Measurements from ENCODE around the gene HAGH.
A peak's percentile ranks its signal among the peaks of the same experiment; 100 is the strongest.

HAGH gene

DNA sequence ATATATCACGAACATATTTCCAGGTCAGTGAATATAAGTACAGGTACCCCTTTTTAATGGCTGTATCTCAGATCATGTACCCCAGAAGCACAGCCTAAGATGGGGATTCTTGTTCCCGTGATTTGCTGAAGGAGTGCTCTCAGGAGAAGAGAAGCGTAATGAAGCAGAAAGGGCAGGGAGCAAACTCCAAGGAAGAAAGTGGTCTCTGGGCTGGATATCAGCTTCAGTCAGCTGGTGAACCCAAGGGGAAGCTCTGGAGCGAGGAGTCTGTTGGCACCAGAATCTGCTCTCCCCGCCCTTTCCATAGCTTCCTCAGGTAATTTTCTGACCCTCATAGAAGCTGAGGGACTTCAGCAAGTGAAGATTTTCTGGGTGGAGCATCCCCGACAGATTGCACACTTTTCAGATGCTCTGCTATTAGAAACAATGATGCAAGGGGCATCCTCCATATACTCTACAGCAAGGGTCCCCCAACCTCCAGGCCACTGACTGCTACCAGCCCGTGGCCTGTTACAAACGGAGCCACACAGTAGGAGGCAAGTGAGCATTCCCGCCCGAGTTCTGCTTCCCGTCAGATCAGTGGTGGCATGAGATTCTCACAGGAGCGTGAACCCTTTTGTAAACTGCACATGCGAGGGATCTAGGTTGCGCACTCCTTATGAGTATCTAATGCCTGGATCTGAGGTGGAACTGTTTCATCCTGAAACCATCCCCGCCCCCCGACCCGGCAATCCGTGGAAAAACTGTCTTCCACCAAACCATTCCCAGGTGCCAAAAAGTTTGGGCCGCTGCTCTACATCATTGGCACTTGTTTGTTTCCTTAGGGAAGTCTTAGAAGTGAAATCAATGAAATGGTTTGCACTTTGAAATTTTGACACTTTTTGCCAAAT, 4.8 kb upstream of the HAGH start:
- H3K9me3 ChIP-seq (ENCODE audit: control insufficient read depth, low read length): no peaks in the 10 kb centered on the region
- DNase-seq: no peak
- no peaks in the 10 kb centered on the region for H3K27me3 ChIP-seq (replicated peaks; ENCODE audit: control insufficient read depth, insufficient read depth, low read length, poor library complexity, severe bottlenecking)
- H3K4me3 ChIP-seq (ENCODE audit: insufficient read depth, low read depth, low read length, poor library complexity, severe bottlenecking): no peak overlapping the region
- H3K4me1 ChIP-seq (ENCODE audit: control insufficient read depth, insufficient read depth, low read length, poor library complexity, severe bottlenecking): peaks cover 6% of the 10 kb centered on the region
- no peak overlapping the region for H3K27ac ChIP-seq (ENCODE audit: insufficient read depth, low read length, poor library complexity, severe bottlenecking)
- no peaks in the 10 kb centered on the region for H3K36me3 ChIP-seq (ENCODE audit: control insufficient read depth, insufficient read depth, low read length)

DNA sequence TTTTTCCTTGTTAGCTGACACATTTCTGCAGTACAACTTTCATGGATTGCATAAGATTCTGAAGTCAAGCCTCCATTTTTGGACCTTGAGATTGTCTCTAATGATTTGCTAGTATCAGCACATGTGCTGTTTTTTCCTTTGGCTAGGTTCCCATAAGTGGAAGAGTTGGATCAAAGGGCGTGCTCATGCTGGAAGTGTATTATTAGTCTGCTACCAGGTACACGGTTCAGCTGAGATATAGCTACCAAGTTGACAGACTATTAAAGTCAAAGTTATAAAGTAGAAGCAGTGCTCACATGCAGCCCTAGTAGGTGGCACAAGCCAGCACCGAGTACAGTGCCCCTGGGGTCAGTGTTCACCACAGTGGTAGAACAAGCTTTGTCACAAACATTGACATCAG, 3.6 kb upstream of the HAGH start:
- H3K9me3 ChIP-seq (ENCODE audit: control insufficient read depth, low read length): no peaks in the 10 kb centered on the region
- no peaks in the 10 kb centered on the region for H3K27me3 ChIP-seq (replicated peaks; ENCODE audit: control insufficient read depth, insufficient read depth, low read length, poor library complexity, severe bottlenecking)
- no peaks in the 10 kb centered on the region for H3K36me3 ChIP-seq (ENCODE audit: control insufficient read depth, insufficient read depth, low read length)
- no peak overlapping the region for H3K4me3 ChIP-seq (ENCODE audit: insufficient read depth, low read depth, low read length, poor library complexity, severe bottlenecking)
- H3K4me1 ChIP-seq (ENCODE audit: control insufficient read depth, insufficient read depth, low read length, poor library complexity, severe bottlenecking): peaks cover 13% of the 10 kb centered on the region
- no peak overlapping the region for H3K27ac ChIP-seq (ENCODE audit: insufficient read depth, low read length, poor library complexity, severe bottlenecking)
- no peak for DNase-seq

DNA sequence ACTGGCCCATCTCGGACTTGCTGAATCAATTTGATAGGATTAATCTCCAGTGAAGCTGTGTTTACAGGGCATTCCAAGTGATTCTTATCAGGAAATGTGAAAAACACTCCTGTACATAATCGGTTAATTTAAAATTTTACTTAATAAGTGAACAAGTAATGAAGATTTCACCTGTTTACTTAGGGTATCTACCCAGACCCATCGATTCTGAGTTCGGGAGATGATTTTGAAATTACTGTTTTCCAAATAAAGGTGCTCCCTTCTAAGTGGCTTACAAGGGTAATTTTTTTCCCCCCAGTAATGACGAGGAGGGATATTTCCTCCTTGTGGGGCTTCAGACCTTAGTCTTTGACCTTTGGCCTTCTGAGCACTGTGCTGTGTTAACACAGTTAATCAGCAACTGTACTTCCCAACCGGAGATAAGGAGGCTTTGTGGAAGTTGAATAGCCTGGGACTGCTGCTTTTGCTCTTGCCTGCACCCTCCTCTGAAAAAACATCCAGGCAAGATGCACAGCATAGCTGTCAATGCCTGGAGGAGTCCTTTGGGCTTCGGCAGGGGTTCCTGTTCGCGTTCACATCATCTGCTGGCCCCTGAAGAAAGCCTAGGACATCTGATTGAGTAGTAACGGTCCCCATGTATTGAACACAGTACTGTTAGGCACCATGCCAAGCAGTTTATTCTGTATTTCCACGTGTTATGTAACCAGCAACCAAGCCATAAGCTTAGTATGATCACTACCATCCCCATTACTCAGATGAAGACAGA, 2.2 kb upstream of the HAGH start:
- no peak overlapping the region for H3K4me3 ChIP-seq (ENCODE audit: insufficient read depth, low read depth, low read length, poor library complexity, severe bottlenecking)
- no peak for DNase-seq
- peaks cover 18% of the 10 kb centered on the region for H3K4me1 ChIP-seq (ENCODE audit: control insufficient read depth, insufficient read depth, low read length, poor library complexity, severe bottlenecking)
- no peaks in the 10 kb centered on the region for H3K27me3 ChIP-seq (replicated peaks; ENCODE audit: control insufficient read depth, insufficient read depth, low read length, poor library complexity, severe bottlenecking)
- no peaks in the 10 kb centered on the region for H3K36me3 ChIP-seq (ENCODE audit: control insufficient read depth, insufficient read depth, low read length)
- no peaks in the 10 kb centered on the region for H3K9me3 ChIP-seq (ENCODE audit: control insufficient read depth, low read length)
- H3K27ac ChIP-seq (ENCODE audit: insufficient read depth, low read length, poor library complexity, severe bottlenecking): no peak overlapping the region

DNA sequence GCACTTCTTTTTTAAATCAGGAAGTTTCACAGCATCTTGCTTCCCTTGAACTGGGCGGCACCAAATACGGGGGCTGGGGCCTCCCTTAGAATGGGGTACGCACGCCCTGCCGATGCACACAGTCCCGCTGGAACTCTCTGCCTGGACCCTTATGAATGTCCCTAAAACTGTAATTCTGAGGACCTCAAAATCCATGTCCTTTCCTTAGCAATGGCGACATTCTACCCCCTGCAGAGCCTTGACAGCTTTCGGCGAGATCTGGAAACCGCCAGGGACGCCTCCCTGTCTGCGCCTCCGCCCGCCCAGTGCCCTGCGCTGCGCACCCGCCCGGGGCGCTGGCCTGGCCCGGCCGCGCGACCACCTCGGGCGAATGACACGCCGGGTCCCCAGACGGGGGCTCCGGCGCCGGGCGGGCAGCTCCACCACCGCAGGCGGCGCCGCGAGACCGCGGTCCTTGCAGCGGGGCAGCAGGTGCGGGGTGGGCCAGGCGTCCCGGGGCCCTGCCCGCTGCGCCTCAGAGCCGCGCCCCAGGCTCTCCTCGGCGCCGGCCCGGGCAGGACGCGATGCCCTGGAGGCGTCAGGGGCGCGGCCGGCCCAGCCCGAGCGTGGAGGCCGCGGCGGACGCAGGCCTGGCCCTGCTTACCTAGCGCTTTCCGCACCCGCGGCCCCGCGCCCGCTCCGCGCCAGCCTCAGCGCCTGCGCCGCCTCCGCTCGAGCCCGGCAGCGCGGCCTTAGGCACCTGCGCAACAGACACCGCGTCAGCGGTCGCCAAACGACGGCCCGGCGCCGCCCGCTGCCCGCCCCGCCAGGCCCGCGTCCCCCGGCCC, 548 bp downstream of the HAGH start:
- Histone ChIP-seq H3K4me3 (ENCODE audit: insufficient read depth, low read depth, low read length, poor library complexity, severe bottlenecking) (peak overlapping the region; percentile 56), H3K4me1 (ENCODE audit: control insufficient read depth, insufficient read depth, low read length, poor library complexity, severe bottlenecking) (peaks cover 21% of the 10 kb centered on the region), H3K27me3 (replicated peaks; ENCODE audit: control insufficient read depth, insufficient read depth, low read length, poor library complexity, severe bottlenecking) (no peaks in the 10 kb centered on the region), H3K27ac (ENCODE audit: insufficient read depth, low read length, poor library complexity, severe bottlenecking) (peak overlapping the region; percentile 77), H3K36me3 (ENCODE audit: control insufficient read depth, insufficient read depth, low read length) (peaks cover 16% of the 10 kb centered on the region), H3K9me3 (ENCODE audit: control insufficient read depth, low read length) (no peaks in the 10 kb centered on the region)
- DNase-seq: peak; percentile 22 to 67 (median 61)

DNA sequence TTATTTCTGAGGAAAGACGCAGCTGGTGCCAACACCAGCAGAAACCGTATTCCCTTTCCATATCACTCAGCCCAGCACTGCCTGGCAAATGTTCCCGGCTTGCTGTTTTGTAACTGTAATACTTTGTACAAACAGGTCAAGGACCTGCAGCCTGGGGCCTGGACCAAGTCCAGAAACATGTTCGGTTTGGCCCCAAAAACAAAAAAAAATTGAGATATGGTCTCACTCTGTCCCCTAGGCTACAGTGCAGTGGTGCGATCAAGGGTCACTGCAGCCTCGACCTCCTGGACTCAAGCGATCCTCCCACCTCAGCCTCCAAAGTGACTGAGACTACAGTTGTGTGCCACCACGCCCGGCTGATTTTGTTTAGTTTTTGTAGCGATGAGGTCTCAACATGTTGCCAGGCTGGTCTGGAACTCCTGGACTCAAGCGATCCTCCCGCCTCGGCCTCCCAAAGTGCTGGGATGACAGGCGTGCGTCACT, 1.2 kb downstream of the HAGH start:
- Histone ChIP-seq H3K9me3 (ENCODE audit: control insufficient read depth, low read length) (no peaks in the 10 kb centered on the region), H3K27me3 (replicated peaks; ENCODE audit: control insufficient read depth, insufficient read depth, low read length, poor library complexity, severe bottlenecking) (no peaks in the 10 kb centered on the region), H3K27ac (ENCODE audit: insufficient read depth, low read length, poor library complexity, severe bottlenecking) (peak overlapping the region; percentile 77), H3K36me3 (ENCODE audit: control insufficient read depth, insufficient read depth, low read length) (peaks cover 22% of the 10 kb centered on the region), H3K4me1 (ENCODE audit: control insufficient read depth, insufficient read depth, low read length, poor library complexity, severe bottlenecking) (peaks cover 21% of the 10 kb centered on the region), H3K4me3 (ENCODE audit: insufficient read depth, low read depth, low read length, poor library complexity, severe bottlenecking) (peak overlapping the region; percentile 56)
- no peak for DNase-seq

DNA sequence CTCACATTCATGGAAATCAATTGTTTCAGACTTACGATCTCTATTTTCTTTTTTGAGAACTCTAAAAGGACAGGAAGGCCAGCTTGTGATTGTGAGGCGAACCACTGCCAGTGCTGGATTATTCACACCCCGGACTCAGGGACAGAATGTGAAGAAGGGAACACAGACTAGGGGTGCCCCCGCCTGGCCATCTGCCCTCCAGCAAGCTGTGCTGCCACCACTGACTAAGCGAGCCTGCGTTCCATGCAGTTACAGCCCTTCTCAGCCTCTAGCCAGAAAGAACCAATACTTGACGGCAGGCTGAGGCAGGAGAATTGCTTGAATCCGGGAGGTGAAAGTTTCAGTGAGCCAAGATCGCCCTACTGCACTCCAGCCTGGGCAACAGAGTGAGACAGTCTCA, 2.8 kb downstream of the HAGH start:
- DNase-seq: no peak
- Histone ChIP-seq H3K27me3 (replicated peaks; ENCODE audit: control insufficient read depth, insufficient read depth, low read length, poor library complexity, severe bottlenecking) (no peaks in the 10 kb centered on the region), H3K4me1 (ENCODE audit: control insufficient read depth, insufficient read depth, low read length, poor library complexity, severe bottlenecking) (peaks cover 21% of the 10 kb centered on the region), H3K36me3 (ENCODE audit: control insufficient read depth, insufficient read depth, low read length) (peaks cover 37% of the 10 kb centered on the region), H3K4me3 (ENCODE audit: insufficient read depth, low read depth, low read length, poor library complexity, severe bottlenecking) (no peak overlapping the region), H3K9me3 (ENCODE audit: control insufficient read depth, low read length) (no peaks in the 10 kb centered on the region), H3K27ac (ENCODE audit: insufficient read depth, low read length, poor library complexity, severe bottlenecking) (no peak overlapping the region)

DNA sequence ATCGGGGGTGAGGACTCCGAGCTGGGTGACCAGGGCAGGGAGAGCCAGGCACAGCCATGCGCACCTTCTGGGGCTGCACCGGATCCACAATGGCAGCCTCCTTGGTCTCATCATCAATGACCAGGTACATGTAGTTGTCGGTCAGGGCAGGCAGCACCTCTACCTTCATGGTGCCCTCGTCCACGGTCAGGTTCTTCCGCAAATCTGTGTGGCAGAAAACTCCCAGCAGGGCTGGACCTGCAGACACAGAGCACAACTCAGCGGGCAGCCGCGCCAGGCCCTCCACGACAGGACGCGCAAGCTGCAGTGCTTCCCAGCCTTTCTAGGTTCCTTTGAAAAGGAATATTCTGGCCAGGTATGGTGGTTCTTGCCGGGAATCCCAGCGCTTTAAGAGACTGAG, 3.8 kb downstream of the HAGH start:
- H3K4me3 ChIP-seq (ENCODE audit: insufficient read depth, low read depth, low read length, poor library complexity, severe bottlenecking): no peak overlapping the region

DNA sequence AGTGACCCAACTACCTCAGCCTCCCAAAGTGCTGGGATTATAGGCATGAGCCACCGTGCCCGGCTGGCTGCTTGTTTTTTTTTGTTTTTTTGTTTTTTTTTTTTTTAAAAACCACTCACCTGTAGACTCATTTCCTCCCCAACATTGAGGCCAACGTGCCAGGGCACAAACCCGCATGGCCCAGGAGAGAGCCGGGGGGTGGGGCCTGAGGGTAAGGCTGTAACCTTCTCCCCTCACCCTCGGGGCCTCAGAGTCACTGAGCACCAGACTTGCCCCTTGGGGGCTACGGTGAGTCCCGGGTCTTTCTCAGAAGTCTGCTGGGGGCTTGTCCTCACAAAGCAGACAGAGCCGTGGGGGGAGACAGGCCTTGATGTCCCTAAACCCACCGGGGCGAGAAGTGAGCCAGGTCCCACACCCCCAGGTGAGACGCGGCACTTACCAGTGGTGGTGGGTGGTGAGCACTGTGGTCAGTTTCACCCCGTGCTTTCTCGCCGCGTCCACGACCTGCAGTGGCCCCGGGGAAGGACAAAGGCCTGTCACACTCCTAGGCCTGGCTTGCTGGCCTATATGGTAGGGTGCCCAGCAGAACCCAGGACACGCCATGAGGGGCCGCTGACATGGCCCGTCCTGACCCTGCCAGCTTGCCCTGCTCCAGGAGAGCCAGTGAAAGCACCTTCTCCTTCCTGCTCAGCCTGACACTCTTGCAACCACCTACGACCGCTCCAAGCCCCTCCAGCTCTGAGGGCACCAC, 4.6 kb downstream of the HAGH start:
- Histone ChIP-seq H3K27ac (ENCODE audit: insufficient read depth, low read length, poor library complexity, severe bottlenecking) (no peak overlapping the region), H3K27me3 (replicated peaks; ENCODE audit: control insufficient read depth, insufficient read depth, low read length, poor library complexity, severe bottlenecking) (no peaks in the 10 kb centered on the region), H3K4me1 (ENCODE audit: control insufficient read depth, insufficient read depth, low read length, poor library complexity, severe bottlenecking) (peaks cover 15% of the 10 kb centered on the region), H3K4me3 (ENCODE audit: insufficient read depth, low read depth, low read length, poor library complexity, severe bottlenecking) (no peak overlapping the region), H3K9me3 (ENCODE audit: control insufficient read depth, low read length) (no peaks in the 10 kb centered on the region), H3K36me3 (ENCODE audit: control insufficient read depth, insufficient read depth, low read length) (peaks cover 55% of the 10 kb centered on the region)
- no peak for DNase-seq

More for the DNA sequence above, 3.8 kb downstream of the HAGH start:
- Histone ChIP-seq H3K27ac (ENCODE audit: insufficient read depth, low read length, poor library complexity, severe bottlenecking) (no peak overlapping the region), H3K9me3 (ENCODE audit: control insufficient read depth, low read length) (no peaks in the 10 kb centered on the region), H3K36me3 (ENCODE audit: control insufficient read depth, insufficient read depth, low read length) (peaks cover 47% of the 10 kb centered on the region), H3K4me1 (ENCODE audit: control insufficient read depth, insufficient read depth, low read length, poor library complexity, severe bottlenecking) (peaks cover 21% of the 10 kb centered on the region), H3K27me3 (replicated peaks; ENCODE audit: control insufficient read depth, insufficient read depth, low read length, poor library complexity, severe bottlenecking) (no peaks in the 10 kb centered on the region)
- DNase-seq: no peak

DNA sequence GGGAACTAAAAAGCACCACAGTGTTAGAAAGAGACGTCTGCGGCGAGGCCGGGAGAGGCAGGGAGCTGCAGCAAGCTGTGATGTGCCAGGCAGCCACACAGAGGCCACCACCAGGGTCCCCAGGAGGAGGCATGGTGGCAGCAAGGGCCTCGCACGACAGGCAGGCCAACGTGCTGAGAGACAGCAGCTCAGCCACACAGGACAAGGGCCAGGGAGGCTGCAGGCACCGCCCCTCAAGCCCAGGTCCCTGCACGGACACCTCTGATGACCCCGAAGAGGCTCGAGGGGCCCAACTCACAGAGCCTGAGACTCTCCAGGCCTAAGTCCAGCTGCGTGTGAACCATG, 5.7 kb downstream of the HAGH start:
- Histone ChIP-seq H3K27ac (ENCODE audit: insufficient read depth, low read length, poor library complexity, severe bottlenecking) (no peak overlapping the region), H3K27me3 (replicated peaks; ENCODE audit: control insufficient read depth, insufficient read depth, low read length, poor library complexity, severe bottlenecking) (no peaks in the 10 kb centered on the region), H3K4me3 (ENCODE audit: insufficient read depth, low read depth, low read length, poor library complexity, severe bottlenecking) (no peak overlapping the region), H3K36me3 (ENCODE audit: control insufficient read depth, insufficient read depth, low read length) (peaks cover 66% of the 10 kb centered on the region), H3K9me3 (ENCODE audit: control insufficient read depth, low read length) (no peaks in the 10 kb centered on the region), H3K4me1 (ENCODE audit: control insufficient read depth, insufficient read depth, low read length, poor library complexity, severe bottlenecking) (peaks cover 15% of the 10 kb centered on the region)
- no peak for DNase-seq

Data from effector memory CD4-positive, alpha-beta T cell (primary cell).